Colon (tissue), 2 donors: ENCODE data around the gene KCNMB2.

Source experiments
- FAIRE-seq: peaks from 2 replicates; lab custom pipeline; 2012; peaks lifted over from hg19 to GRCh38; lab: Jason Lieb, UNC
- donor health status: control.
- donor health status: control.

The KCNMB2 gene

DNA sequence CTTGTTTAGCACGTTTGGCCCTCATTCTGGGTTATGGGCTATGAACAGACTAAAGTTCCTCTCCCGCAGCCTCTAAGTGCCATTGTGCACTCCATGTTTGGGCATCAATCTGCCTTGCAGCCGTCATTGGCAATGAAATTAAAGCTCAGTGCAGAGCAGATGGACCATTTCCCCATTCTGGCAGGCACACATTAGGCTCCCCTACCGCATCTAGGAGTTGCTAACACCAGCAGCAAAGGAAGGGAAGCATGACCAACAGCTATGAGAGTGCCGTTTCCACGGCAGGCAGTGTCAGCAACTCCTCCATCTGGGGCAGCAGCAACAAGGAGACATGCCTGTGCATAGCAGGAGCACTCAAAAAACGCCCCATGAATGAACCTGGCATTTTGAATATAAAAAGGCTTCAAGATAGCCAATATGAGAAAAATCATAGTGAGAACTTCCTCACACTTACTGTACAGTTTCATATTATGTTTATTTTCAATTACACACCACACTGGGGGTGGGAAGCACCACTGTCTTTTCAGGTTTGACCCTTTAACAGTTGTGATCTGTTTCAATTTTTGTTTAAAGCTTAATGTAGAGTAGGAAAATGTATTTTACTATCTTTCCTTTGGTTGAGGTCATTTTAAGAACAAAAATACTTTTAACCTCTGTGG, 218.7 kb downstream of the KCNMB2 start:
- no peak for FAIRE-seq

DNA sequence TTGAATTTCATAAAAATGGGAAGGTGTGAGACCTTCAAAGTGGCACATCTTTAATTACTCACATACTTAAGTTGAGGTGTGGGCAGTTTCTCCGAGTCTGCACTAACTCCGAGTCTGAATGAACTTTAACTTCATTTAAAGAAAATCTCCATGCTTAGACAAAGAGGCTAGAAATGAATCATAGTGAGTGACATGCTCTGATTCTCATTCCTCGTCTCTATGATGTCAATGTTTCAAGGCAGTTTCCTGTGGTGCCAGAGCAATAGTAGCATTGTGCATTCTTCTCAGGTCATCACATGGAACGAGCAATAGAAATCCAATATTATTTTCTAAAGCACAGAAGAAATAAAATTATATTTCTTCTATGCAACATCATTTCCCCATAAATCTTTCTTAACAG, 224.8 kb downstream of the KCNMB2 start:
- no peak for FAIRE-seq

DNA sequence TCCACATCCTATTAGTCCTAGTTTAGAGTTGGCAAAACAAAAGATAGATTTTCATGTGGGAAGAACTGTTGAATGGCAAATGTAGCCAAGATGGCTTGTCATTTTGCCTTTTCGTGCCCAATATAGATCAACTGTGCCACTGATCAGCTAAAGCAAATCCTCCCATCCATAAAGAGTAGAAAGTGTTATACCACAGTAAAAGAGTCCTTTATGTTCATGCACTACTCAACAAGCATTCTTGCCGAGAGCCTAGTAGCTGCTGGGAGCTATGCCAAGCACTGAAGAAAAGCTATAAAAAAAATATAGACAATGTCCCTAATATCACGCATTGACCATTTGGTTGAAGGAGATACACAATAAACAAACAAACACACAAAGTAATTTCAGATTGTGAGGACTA, 225.2 kb downstream of the KCNMB2 start:
- no peak for FAIRE-seq

DNA sequence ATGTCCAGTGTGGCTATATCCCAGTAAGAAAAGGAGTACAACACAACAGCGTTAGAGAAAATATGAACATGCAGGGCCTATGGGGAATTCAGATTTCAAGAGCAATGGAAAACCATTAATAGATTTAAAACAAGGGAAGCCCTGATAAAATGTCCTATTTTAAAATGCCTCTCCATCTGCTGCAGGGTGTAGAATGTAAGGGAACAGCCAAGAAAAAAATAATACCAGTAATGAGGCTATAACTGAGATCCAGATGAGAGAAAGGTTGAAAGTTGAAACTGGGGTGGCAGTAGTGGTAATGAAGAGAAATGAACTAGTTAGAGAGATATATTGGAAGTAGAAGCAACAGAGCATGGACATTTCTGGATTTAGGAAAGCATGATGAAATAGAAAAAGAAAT, 226.1 kb downstream of the KCNMB2 start:
- FAIRE-seq, result no peak

DNA sequence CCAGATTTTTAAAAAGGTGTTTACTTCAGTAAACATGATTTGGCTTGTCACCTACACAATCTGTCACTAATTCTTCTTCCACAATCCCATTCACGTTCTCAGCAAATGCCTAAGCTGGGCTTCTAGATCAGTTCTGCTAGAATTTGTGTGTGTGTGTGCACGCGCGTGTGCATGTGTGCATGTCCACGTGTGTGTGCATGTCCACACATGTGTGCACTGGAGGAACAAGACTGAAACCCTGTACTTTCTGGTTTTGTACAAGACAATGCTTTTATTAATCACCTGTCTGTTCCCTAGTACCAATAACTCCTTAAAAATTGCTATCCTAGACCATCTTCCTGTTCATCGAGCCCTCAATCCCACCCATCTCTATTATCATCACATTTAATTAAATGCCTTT, 229.2 kb downstream of the KCNMB2 start:
- no peak for FAIRE-seq

DNA sequence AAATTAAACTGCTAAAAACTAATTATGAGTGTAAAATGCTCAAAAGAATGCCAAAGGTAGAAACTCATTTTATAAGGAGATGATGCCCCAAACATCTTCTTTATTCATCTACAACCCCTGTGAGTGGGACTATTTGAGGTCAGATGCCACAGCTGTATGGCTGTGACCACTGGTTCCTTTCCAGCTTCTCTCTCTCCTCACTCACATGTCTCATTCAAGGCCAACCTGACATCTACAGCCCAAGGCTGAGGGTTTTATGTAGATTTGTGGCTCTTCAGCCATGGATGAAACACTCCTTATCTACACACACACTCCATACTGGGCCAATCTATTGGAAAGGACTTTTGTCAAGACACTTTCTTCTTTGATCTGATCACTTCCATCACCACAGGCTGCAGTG, 231.3 kb downstream of the KCNMB2 start:
- FAIRE-seq, result no peak

DNA sequence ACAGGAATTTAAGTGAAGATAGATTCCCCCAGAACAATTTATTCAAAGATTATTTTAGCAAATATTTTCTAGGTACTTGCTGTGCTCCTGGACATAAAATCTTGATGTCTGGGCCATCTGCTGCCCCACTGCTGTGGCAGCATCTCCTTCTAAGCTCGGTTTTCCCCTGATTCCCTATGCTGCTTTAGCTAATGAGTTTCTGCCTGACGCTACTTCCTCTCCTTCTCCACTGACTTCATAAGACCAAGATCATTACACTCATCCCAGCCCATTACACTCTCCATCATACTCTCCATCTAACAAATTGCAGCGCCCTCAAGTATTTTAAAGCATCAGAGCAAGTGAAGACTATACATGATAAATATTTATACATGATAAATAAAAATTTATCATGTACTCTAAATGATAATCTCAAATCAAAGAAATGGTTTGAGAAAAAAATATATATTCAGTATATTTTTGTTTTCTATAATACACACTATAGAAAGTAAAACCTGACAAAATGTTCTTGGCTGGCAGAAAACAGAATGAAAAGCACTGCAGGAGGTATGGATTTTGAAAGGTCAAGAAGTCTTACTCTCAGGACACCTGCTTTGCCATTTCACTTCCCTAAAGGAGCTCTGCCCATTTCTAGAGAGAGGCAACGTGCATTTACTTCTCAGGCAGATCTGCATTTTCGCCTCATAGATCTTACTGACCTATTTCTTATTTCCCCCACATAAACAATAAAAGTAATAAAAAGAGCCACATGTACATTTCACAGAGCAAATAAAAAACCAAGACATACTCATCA, 232.0 kb downstream of the KCNMB2 start:
- no peak for FAIRE-seq

DNA sequence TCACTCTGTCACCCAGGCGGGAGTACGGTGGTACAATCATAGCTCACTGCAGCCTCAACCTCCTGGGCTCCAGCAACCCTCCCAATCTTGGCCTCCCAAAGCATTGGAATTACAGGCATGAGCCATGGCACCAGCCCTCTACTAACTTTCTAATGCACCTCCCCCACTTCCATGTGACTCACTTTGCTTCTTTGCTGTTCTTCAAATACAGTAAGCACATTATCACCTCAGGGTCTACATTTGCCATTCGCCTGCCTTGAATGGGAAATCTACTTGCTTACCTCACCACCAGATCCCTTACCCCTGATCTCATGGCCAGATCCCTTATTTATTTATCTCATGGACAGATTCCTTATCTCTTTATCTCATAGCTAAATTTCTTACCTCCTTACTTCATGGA, 235.3 kb downstream of the KCNMB2 start:
- no peak for FAIRE-seq

DNA sequence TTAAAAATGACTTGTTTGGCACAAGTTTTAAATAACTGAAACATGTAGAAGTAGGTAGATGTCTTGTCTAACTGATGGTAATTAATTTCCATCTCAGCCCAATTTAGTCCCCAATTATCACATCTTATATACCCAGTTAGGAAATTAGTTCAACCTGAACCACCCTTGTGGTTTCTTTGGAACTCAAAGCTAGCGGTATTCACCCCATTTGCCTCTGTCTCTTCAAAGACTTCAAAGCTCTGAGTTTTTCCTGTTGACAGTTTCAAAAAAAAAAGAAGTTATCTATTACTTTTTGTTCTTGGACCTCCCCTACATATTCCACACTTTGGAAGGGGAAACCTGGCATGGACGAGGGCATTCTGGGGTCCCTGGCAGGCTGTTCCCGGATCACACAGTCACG, 236.5 kb downstream of the KCNMB2 start:
- FAIRE-seq, result no peak

DNA sequence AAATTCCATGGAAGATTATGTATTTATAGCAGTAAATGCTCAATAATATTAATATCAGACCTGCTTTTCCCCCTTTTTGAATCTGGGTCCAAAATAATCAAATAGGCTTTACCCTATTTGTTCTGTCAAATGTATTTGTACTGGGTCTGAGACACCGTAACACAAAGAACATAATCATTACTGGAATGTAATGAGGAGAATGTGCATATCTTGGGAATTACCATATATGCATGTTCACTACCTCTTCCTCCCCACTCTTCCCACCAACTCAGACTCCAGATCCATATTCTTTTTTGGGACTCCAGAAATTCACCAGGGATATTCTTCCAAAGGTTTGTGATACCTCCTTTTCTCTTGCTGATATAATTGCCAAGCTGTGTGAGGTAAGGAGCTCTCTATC, 237.1 kb downstream of the KCNMB2 start:
- FAIRE-seq, result no peak

DNA sequence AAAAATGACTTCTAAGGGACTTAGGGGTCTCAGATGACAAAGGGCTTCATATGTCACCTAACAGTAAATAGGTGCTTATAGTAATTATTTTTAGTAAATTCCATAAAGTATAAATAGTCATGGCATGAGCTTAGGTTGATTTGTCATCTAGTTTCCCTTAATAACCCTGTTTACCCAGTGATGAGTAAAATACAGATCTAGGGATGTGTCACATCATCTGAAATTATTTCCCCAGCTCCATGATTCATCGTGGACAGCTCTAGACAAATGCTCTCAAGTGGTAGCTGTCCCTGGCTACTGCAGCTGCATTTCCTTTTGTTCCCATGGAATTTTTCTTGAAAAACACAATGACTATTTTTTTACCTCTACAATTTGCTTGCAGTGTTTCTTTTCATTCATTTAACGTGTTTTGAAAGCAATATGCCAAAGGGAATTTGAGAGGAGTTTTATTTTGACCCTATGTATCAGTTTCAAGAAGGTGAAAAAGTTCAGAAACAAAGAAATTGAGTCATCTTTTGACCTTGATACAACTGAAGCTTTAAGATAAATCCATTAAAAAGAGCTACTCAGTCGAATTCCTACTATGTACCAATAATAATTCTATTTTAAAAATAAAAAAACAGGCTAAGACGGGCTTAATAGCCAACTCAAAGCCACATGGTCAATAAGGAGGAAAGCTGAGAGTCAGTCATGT, 241.6 kb downstream of the KCNMB2 start:
- FAIRE-seq, result no peak

DNA sequence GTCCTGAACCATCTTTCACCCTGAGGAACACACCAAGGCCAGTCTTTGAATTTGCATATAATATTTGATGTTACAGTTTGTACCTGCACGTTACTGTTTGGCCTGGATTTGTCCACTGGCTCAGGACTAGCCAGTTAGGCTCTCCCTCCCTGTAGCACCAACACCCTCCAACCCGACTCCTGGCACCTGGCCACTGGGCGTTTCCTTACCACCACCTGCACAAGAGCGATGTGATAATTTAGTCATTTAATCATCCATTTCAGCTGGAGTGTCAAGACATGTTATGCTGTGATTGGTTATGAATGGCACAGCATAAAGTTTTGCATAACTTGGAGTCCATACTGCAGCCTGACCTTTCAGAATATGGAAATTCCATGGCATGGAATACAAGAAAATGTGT, 242.4 kb downstream of the KCNMB2 start:
- FAIRE-seq, result no peak

DNA sequence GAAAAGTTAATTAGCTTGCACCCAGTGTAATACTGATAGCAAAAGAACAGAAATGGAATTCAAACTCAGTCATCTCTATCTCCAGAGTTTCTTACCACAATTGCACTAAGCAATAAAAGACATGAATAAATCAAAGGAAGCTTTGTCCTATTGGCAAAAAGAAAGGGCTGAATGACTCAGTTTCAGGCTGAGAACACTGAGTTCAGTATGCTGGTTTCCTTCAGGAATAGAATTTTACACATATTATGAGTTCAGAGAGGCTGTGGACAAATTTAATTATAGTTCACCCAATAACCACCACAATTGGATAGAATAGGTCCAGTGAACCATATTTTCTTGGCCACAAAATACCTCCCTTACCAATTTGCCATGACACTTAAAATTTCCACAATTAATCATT, 249.7 kb downstream of the KCNMB2 start:
- FAIRE-seq, result no peak

DNA sequence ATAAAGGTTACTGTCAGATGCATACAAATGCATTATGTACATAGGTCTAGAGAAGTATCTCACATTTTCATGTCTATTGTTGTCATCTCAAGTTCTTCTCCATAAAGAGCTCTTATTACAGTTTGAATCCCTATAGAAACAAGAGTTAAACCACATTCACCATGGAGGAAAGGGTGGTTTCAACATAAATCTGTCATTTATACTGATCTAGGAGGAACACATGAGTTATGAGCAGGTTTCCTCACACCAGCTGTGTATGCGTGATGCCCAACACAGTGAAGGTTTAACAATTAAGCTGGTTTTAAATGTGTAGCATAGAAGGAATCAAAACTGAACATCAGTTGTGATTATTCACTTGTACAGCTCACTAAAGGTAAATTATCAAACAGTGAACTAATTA, 251.7 kb downstream of the KCNMB2 start:
- FAIRE-seq, result no peak

DNA sequence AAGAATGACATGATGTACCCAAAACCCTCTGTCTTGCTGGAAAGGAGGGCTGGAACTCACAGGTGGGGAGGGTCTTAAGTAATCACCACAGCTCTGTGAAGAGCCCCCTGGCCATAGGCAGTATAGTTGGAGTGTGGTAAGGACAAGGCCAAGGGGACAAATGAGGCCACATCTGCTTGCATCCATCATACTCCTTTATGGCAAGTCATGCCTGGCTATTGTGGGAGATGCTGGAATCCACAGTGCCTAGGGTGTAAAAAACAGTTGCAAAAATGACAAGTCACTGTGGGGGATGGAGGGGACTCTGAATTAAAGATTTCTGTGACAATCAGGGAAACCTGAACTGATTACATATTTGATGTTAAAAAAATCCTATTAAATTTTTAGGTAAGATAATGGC, 258.5 kb downstream of the KCNMB2 start:
- FAIRE-seq, result no peak

DNA sequence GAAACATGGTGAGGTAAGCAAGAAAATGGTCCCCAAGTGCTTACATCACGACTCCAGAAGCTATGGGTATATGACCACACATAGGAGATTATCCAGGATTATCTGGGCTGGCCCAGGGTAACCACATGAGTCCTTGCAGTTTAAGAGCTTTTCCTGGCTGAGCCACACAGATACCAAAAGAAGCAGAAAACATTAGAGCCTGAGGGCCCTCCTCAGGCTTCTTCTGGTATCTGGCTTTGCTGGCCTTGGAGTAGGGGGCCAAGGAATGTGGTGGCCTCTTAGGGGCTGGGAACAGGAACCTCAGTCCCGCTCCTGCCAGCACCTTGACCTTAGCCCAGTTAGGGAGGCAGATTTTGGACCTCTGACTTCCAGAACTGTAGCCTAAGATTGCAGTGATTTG, 259.1 kb downstream of the KCNMB2 start:
- FAIRE-seq, result no peak

DNA sequence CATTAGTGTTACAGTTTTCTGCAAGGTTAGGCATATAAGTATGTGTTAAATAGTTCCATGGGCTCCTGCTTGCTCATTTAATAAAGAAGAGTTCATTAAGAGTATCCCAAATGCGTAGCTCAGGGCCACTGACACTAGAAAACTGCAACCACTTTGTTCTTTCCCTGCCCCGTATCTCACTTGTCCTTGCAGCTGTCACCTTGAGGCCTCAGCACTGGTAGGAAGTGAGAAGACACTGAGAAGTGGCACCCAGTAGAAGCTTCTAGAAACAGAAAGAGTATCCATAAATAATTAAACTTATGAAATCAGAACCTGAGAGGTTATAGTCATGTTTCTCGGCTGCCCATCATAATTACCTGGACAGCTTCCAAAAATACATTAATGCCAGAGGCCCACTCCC, 266.0 kb downstream of the KCNMB2 start:
- FAIRE-seq, result no peak

DNA sequence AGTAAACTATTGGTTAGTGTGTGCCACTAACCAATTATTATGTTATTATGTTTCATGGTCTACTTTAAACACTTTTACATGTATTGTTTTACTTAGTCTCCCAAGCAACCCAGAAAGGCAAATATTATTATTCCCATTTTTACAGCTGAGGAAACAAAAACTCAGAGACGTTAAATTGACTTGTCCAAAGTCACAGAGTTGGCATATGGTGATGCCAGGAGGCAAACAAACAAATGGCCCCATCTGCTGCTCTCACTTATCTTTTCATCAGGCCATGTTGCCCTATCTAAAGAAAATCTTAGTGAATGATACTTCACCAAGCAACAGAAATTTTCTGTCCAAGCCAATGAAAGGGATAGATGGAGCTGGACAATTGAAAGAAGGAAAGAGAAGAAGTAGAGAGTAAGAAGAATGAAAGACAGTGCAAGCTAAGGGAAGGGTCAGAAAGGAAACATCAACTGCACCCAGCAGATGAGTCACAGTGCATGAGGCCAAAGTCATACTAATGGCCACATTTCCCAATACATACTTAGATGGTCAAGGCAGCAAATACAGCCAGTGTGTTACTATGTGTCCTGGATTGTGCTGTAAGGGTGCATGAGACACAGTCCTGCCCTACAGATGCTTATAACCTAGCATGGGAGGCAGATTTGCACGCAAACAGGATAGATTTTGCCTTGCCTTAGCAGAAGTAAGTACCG, 266.9 kb downstream of the KCNMB2 start:
- FAIRE-seq, result no peak

DNA sequence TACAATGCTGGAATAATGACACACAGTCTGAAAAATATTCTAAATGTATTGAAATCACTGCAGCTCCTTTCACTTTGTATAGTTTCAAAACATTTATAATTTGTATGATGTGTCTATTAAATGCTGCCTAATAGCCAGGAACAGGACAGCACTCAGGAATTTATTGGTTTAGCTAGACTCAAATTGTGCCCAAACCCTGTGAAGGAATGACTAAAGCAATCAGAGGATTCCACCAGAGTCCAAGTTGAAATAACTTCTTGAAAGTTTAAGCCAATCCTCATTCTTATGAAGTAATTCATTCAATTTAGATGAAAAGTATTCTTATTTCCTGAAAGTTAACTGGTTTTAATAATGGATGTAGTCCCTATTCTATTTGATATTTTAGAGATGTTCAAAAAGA, 268.4 kb downstream of the KCNMB2 start:
- FAIRE-seq, result no peak

DNA sequence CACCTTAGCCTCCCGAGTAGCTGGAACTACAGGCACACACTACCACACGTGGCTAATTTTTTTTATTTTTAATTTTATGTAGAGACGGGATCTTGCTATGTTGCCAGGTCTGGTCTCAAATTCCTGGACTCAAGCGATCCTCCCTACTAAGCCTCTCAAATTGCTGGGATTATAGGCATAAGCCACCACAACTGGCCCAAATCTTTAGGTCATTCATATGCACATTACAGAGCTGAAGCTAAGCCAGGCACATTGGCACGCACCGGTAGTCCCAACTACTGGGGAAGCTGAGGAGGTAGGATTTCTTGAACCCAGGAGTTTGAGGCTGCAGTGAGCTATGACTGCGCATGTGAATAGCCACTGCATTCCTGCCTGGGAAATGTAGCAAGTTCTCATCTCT, 269.5 kb downstream of the KCNMB2 start:
- no peak for FAIRE-seq

DNA sequence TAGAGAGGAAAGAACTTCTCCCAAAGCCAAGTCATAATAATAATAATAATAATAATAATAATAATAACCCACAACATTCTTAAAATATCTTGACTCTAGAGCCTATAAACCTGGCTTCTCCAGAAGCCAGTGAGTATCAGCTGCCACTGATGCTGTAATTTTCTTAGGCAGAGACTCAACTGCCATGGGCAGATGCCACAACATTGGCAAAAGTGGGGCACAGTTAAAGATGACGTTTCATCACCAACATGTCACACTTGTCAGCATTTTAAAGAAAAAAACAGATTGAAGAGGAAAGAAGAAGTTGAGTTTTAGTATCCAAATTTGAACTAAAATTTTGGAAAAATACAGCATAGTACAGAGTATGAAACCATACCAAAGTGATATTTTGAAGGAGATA, 270.4 kb downstream of the KCNMB2 start:
- no peak for FAIRE-seq

DNA sequence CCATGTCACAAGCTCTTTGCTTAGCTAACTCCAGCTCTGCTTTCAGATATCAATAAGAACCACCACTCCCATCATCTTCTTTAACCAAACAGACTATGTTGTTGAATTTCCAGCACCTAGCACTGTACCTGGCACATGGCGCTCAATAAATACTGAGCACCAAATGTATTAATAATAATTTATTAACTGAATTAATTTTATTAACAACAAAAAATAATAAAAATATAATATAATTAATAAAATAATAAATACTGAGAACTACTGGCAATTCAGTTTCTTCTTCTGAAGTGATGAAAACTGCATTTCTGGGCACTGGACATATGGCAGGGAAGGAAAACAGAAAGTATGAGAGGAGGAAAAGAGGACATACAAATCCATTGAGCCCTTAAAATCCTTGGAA, 271.5 kb downstream of the KCNMB2 start:
- FAIRE-seq, result no peak

DNA sequence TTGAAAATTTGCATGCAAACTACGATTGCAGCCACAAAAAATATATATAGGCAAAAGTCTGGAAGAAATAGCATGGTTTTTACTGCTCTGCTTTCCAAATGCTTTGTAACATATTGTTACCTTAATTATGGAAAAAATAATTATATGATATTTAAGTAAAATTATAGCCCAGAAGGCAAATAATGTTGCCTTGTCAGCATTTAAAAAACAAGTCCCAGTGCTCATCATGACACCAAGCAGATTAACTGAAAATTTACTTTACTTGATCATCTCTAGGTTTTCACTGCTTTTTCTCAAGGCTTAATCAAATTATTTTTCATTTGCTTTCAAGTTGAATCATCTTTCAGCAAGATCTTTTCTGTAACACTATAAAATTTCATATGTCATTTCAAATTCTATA, 272.5 kb downstream of the KCNMB2 start:
- no peak for FAIRE-seq
